HL-60/S4 treated with retinoic acid at 250 ng/mL for 4 days and 3 days (cell line): Measurements from ENCODE around the gene CASP8.

Experiments
- in situ Hi-C: fragments of 300-500 bp; cut with MboI; formaldehyde crosslinking; loops from 2 replicates; pipeline ENCODE4 v1.7.0; 2022; ENCODE audit warnings: low sequenced_read_pairs

The CASP8 gene

DNA sequence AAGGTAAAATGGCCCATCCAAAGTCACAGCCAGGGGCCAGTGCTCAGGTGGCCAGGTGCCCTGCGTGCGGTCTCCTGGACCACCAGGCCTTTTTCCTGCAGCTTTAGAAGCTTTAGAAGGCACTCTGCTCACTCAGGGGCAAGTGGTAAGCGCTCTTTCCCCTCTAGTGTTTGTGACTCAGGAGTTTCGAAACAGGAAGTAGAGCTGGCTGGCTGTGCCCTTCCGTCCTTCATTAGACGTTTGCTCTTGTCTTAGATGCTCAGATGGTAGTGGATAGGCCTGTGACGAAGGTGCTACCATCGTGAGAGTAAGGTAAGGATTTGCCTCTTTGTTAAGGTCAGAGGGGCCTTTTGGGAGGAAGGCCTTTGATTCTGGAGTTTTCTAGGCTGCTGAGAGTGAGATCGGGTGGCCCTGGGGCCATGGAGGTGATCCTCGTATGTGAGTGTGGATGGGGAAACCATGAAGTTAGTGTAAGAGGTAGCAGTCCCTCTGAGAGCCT, at the start of gene CASP8:
TSS of gene CASP8 (plus strand) at position 235 of the 499 bp plus-strand sequence. CDS start 5,951 bp downstream, outside the sequence.
- in situ Hi-C loops, result no loop called here

DNA sequence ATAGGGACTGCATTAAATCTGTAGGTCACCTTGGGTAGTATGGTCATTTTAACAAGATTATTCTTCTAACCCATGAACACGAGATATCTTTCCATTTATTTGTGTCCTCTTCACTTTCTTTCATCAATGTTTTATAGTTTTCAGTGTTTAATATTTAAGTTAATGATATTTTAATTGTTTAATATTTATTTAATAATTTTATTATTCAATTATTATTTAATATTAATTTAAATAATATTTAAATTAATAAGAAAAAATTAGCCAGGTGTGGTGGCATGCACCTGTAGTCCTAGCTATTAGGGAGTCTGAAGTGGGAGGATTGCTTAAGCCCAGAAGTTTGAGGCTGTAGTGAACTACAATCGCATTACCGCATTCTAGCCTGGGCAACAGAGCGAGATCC, 44.4 kb upstream of the CASP8 start:
- in situ Hi-C loops, result no loop called here

DNA sequence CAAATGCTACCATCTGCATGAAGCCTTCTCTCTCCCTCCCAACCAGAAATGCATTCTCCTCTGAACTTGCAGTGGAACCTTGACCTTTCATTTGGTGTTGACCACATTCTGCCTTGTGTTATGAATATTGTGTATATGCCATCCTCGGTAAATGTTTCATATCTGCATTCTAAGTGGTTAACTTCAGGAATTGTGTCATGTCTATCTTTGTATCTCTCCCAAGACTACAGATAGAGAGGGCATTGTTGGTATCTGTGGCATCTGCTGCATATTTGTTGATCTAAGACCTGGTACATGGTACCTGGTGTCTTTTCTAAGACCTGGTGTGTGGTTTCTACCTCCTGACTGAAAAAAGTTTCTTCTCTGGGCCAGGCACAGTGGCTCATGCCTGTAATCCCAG, 43.4 kb upstream of the CASP8 start:
- in situ Hi-C loops, result no loop called here

- in situ Hi-C loops, result no loop called here
These were observed 41.6 kb upstream of the CASP8 start for GRCh38 chr2:201218780-201219179.

DNA sequence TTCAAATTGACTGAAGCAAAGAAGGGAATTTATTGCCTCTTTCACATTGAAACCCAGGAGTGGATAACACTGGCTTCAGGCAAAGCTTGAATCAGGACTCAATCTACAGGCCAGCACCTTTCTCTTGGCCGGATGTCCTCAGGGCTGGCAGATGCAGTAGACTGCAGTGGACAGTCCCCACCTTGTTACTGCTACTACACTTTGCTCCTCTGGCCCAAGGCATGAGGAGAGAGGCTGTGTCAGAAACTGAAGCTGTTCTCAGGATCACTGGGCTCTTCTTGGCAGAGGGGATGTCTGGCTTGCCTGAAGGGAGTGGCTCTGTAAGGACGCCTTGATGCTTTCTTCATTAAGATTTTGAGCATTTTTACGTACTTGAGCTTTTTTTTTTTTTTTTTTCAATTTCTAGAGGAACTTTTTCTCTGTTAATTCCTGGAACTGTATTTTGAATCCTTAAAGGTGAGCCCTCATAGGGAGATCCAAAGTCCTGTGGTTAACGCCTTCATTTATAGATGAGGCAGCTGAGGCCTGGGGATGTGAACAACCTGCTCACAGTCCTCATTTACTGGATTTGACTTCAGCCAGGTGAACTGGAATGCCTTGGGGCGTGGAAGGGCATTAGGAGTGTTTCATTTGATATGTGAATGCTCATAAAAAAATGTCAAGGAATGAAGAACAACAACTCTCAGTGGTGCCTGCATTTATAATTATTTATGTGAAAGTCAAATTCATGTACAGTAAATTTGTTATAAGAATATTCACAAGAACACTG, 40.8 kb upstream of the CASP8 start:
- in situ Hi-C loops, result no loop called here

- in situ Hi-C loops, result no loop called here
These were observed 40.2 kb upstream of the CASP8 start for GRCh38 chr2:201220102-201220570.

DNA sequence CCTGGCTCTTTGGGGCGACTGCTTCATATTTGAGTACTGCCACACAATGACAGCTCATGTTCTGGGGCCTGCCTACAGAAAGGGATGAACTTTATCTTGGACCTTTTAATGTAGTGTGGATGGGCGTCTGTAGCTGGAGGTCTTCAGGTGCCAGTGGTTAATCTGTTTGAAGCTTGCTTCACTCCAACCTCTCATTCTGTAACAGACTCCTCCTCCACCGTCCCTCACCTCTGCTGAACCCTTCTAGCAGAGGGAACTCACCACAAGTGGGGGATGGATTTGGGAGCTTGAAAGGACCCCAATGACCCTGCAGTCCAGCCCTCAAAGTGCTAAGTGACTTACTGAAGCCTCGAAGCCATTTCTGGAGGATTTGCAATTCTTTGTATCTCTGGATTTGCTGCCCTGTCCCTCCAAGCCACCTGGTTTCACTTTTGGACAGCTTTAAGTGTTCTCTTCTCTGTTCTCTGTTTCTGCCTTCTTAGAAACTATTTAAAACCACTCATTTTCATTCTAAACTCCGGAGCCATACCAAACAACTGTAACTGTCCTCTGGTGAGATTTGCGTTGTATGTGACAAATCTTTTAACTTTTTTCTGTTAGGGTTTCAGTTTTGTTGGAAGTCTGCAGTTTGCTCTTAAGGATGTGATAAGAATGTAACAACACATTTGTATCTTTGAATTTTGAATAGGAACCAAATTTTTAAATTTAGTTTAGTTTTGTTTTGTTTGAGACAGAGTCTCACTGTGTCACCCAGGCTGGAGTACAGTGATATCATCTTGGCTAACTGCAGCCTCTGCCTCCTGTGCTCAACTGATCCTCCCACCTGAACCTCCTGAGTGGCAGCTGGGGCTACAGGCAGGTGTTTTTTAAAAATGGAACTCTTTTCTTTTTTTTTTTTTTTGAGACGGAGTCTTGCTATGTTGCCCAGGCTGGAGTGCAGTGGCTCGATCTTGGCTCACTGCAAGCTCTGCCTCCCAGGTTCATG, 37.0 kb upstream of the CASP8 start:
- in situ Hi-C loops, result no loop called here

DNA sequence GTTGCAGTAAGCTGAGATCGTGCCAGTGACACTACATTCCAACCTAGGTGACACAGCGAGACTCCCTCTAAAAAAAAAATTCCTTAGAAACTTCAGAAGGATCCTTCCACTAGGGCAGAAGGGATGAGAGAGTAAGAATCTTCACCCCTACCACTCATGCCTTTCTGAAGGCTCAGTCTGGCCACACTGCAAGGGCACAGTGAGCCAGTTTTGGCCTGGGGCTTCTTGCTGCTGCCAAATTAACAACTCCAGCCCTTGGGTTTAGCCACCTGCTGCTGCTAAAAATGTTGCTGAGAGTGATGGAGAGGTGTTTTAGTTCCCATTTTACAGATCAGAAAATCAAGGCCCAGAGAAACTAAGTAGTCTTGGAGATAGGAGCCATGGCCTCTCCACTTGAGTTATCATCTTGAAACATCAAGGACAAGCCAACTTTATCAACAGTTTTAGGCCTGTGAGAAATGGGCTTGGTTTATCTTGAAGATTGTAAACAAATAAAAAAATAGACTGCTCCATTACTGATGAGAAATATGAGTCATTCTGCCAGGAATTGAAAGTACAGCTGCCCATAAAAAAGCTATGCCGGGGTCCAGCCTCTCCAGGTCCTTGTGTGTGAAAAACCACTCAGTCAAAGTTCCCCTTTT, 31.9 kb upstream of the CASP8 start:
- in situ Hi-C loops, result loop anchor here (25.0 kb wide), 1 partner anchor 959 kb away; no protein-coding TSS in a partner anchor

GRCh38 chr2:201228912-201229290, 31.4 kb upstream of the CASP8 start:
- in situ Hi-C loops, result loop anchor here (25.0 kb wide), 1 partner anchor 958 kb away; no protein-coding TSS in a partner anchor

- in situ Hi-C loops, result loop anchor here (25.0 kb wide), 1 partner anchor 955 kb away; no protein-coding TSS in a partner anchor
These were observed 28.4 kb upstream of the CASP8 start for GRCh38 chr2:201231781-201232466.

GRCh38 chr2:201232467-201232815, 27.9 kb upstream of the CASP8 start:
- in situ Hi-C loops, result loop anchor here (25.0 kb wide), 1 partner anchor 955 kb away; no protein-coding TSS in a partner anchor

GRCh38 chr2:201233192-201233811, 27.0 kb upstream of the CASP8 start:
- in situ Hi-C loops, result loop anchor here (25.0 kb wide), 1 partner anchor 954 kb away; no protein-coding TSS in a partner anchor

DNA sequence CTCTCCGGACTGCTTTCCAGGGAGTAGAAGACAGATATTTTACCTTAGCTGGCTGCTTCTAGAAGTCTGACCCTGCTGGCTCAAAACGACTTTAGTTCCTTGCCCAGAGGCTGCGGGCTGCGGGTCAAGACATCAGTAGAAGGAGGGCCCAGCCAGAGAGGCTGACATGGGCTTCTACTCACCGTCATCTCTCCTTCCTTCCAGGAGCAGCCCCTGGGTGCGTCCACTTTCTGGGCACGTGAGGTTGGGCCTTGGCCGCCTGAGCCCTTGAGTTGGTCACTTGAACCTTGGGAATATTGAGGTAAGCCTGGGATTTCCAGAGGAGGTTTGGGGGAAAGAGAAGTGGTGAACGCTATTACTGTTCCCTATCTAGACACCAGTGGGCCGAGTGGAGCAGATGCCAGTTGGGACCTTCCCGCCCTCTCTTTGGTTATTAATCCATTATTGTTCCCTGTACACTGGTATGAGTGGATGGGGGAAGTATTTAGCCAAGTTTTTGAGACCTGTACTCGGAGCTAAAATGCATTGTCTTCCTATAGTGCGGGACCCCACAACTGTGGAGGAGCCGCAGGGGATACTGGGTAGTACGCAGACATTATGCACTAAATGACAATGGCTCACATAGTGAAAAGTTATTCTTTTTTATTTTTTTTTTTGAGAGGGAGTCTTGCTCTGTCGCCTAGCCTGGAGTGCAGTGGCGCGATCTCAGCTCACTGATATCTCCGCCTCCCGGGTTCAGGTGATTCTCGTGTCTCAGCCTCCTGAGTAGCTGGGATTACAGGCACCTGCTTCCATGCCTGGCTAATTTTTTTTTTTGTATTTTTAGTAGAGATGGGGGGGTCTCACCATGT, 26.3 kb upstream of the CASP8 start:
- in situ Hi-C loops, result loop anchor here (25.0 kb wide), 1 partner anchor 953 kb away; no protein-coding TSS in a partner anchor

DNA sequence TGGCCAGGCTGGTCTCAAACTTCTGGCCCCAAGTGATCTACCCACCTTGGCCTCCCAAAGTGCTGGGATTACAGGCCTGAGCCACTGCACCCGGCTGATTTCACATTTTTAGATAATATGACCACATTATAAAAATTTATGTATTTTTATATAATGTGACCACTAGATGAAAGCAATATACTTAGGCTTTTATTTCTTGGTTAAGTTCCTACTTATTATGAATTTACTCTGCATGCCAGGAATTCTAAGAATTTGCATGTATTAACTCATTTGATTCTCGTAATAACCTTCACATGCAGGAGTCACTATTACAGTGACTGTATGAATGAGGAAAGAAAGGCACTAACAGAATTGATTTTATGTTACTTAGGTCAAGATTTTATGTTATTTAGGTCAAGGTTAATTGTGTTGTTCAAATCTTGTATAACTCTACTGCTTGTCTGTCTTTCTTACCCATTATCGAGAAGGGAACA, 25.6 kb upstream of the CASP8 start:
- in situ Hi-C loops, result loop anchor here (25.0 kb wide), 1 partner anchor 953 kb away; no protein-coding TSS in a partner anchor

DNA sequence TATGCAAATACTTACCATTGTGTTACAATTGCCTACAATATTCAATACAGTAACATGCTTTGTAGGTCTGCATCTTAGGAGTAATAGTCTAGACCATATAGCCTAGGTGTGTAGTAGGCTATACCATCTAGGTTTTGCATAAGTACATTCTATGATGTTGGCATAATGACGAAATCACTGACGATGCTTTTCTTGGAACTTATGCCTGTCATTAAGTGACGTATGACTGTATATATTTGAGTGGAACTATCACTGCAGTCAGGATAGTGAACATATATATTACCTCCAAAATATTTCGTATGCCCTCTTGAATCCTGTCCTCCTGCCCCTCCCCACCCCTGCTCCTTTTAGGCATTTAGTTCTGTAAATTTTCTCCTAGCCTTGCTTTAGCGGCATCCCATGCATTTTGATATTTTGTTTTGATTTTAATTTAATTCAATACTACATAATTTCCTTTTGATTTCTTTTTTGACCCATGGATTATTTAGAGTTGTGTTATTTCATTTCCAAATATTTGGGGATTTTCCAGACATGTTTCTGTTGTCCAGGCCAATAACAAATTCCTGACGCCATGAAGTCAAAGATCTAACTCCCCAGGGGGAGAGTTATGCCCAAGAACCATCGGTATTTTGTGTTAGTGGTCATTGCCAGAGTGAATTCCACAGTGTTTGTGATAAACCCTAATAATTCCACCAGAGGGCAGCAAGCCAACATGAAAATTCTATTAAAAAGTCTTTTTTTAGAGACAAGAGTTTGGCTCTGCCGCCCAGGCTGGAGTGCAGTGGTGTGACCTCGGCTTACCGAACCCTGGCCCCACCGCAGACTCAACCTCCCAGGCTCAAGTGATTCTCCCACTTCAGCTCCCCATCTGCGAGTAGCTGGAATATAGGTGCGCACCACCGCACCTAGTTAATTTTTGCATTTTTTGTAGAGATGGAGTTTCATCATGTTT, 24.2 kb upstream of the CASP8 start:
- in situ Hi-C loops, result loop anchor here (25.0 kb wide), 1 partner anchor 951 kb away; no protein-coding TSS in a partner anchor

DNA sequence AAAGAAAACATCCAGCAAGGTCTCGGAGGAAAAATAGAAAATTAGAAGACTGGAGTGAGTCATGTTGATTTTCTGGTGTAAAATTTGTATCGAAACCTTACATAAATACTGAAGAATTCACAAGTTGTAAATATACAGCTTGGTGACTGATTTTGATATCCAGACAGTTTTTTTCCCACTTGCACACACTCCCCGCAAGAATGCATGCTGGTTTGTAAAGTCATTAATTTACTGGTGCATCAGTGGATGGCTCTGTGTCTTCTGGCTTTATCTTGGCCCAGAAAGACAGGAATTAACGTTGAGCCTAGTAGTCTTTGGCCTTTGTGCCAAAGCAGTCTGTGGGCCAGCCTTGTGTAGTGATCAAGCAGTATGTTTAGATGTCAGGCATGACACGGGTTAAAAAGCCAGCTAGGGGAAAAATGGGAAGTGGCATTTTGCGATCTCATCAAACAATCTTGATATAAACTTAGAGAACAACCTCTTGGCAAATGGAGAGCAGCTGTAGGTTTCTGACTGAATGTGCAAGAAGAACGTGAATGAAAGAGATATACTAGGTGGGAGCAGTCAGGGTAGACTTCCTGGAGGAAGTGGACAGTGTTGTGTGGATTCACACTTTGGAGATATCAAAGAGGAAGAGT, 22.7 kb upstream of the CASP8 start:
- in situ Hi-C loops, result loop anchor here (25.0 kb wide), 1 partner anchor 950 kb away; no protein-coding TSS in a partner anchor
